GM23338 (cell line): ENCODE data around the gene PKNOX2.

Experiments
- CREB1 ChIP-seq: fragments of 250-450 bp; sonication (Bioruptor Pico); IDR thresholded peaks from 2 replicates; pipeline ENCODE4 v1.5.0; 2020; ENCODE audit warnings: low read depth, mild to moderate bottlenecking, moderate library complexity
- EZH2 ChIP-seq: fragments of 200-600 bp; sonication (generic); IDR thresholded peaks from one replicate; pipeline ENCODE4 v1.8.0; 2017; ENCODE audit warnings: antibody characterized with exemption, mild to moderate bottlenecking, low read depth; ENCODE audit not compliant: unreplicated experiment
- EZH2phosphoT487 ChIP-seq: fragments of 200-600 bp; sonication (generic); IDR thresholded peaks from one replicate; pipeline ENCODE4 v1.8.1; 2018; ENCODE audit warnings: antibody characterized with exemption; ENCODE audit not compliant: unreplicated experiment
- JUNB ChIP-seq: IDR thresholded peaks from one replicate; pipeline ENCODE4 v1.6.1; 2016; ENCODE audit warnings: antibody characterized with exemption; ENCODE audit not compliant: unreplicated experiment
- NANOG ChIP-seq: IDR thresholded peaks from 2 replicates; pipeline ENCODE4 v1.6.1; 2016; ENCODE audit warnings: antibody characterized with exemption, borderline replicate concordance
- POLR2AphosphoS5 ChIP-seq: IDR thresholded peaks from 2 replicates; pipeline ENCODE4 v1.6.1; 2016; ENCODE audit warnings: antibody characterized with exemption, low read depth
- STAT1 ChIP-seq: IDR thresholded peaks from one replicate; pipeline ENCODE4 v1.6.1; 2016; ENCODE audit warnings: antibody characterized with exemption; ENCODE audit not compliant: unreplicated experiment
- ZNF331 ChIP-seq: fragments of 250-450 bp; sonication (Bioruptor Pico); IDR thresholded peaks from 2 replicates; pipeline ENCODE4 v1.5.0; 2020; ENCODE audit warnings: low read depth, mild to moderate bottlenecking, moderate library complexity
- TF ChIP-seq, protein P1 (sequence below), 2 experiments: fragments of 200-600 bp in 1 of 2; sonication (generic) in 1 of 2; conservative IDR thresholded peaks; 2 replicates each; pipeline versions ENCODE4 v1.5.1 to v1.6.1; 2016 to 2017; ENCODE audit warnings: antibody characterized with exemption in 2 of 2, low read depth in 2 of 2, mild to moderate bottlenecking in 2 of 2, moderate library complexity in 1 of 2
- TF ChIP-seq, protein P2 (sequence below): IDR thresholded peaks from one replicate; pipeline ENCODE4 v1.6.1; 2018; ENCODE audit warnings: antibody characterized with exemption; ENCODE audit not compliant: unreplicated experiment
- TF ChIP-seq, protein P3 (sequence below): fragments of 250-450 bp; sonication (Bioruptor Pico); IDR thresholded peaks from 2 replicates; pipeline ENCODE4 v1.5.0; 2020; ENCODE audit warnings: mild to moderate bottlenecking, moderate library complexity
- TF ChIP-seq, protein P4 (sequence below): IDR thresholded peaks from 2 replicates; pipeline ENCODE4 v1.6.1; 2016; ENCODE audit warnings: antibody characterized with exemption

DNA sequence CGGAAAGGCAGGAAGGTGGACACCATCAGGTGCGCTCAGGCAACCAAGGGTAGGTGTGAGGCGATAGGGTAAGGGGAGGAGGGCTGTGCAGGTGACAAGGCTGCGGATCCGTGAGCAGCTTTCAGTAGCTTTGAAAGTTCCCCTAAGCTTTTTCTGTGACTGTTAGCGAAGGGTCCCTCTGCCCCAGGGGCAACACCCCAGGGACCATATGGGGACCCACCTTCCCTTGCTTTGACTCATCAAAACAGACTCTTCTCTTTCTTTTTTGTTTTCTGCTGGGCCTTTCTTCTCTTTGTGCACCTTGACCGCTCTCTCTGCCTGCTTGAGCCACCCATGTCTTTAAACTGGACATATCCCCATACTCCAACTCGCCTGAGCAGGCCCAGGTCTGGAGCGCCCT is 194.6 kb downstream of the PKNOX2 start:
- TF ChIP-seq, protein P1, sequence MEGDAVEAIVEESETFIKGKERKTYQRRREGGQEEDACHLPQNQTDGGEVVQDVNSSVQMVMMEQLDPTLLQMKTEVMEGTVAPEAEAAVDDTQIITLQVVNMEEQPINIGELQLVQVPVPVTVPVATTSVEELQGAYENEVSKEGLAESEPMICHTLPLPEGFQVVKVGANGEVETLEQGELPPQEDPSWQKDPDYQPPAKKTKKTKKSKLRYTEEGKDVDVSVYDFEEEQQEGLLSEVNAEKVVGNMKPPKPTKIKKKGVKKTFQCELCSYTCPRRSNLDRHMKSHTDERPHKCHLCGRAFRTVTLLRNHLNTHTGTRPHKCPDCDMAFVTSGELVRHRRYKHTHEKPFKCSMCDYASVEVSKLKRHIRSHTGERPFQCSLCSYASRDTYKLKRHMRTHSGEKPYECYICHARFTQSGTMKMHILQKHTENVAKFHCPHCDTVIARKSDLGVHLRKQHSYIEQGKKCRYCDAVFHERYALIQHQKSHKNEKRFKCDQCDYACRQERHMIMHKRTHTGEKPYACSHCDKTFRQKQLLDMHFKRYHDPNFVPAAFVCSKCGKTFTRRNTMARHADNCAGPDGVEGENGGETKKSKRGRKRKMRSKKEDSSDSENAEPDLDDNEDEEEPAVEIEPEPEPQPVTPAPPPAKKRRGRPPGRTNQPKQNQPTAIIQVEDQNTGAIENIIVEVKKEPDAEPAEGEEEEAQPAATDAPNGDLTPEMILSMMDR (conservative IDR thresholded peaks at IDR 0.05; ENCODE audit: low read depth in 2 of 2): no peak
- TF ChIP-seq EZH2 (no peak), STAT1 (no peak), POLR2AphosphoS5 (no peak), EZH2phosphoT487 (no peak), CREB1 (no peak), JUNB (no peak), ZNF331 (CRISPR knock-in tag) (no peak), NANOG (no peak)
- TF ChIP-seq, protein P2, sequence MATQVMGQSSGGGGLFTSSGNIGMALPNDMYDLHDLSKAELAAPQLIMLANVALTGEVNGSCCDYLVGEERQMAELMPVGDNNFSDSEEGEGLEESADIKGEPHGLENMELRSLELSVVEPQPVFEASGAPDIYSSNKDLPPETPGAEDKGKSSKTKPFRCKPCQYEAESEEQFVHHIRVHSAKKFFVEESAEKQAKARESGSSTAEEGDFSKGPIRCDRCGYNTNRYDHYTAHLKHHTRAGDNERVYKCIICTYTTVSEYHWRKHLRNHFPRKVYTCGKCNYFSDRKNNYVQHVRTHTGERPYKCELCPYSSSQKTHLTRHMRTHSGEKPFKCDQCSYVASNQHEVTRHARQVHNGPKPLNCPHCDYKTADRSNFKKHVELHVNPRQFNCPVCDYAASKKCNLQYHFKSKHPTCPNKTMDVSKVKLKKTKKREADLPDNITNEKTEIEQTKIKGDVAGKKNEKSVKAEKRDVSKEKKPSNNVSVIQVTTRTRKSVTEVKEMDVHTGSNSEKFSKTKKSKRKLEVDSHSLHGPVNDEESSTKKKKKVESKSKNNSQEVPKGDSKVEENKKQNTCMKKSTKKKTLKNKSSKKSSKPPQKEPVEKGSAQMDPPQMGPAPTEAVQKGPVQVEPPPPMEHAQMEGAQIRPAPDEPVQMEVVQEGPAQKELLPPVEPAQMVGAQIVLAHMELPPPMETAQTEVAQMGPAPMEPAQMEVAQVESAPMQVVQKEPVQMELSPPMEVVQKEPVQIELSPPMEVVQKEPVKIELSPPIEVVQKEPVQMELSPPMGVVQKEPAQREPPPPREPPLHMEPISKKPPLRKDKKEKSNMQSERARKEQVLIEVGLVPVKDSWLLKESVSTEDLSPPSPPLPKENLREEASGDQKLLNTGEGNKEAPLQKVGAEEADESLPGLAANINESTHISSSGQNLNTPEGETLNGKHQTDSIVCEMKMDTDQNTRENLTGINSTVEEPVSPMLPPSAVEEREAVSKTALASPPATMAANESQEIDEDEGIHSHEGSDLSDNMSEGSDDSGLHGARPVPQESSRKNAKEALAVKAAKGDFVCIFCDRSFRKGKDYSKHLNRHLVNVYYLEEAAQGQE: no peak
- TF ChIP-seq, protein P3, sequence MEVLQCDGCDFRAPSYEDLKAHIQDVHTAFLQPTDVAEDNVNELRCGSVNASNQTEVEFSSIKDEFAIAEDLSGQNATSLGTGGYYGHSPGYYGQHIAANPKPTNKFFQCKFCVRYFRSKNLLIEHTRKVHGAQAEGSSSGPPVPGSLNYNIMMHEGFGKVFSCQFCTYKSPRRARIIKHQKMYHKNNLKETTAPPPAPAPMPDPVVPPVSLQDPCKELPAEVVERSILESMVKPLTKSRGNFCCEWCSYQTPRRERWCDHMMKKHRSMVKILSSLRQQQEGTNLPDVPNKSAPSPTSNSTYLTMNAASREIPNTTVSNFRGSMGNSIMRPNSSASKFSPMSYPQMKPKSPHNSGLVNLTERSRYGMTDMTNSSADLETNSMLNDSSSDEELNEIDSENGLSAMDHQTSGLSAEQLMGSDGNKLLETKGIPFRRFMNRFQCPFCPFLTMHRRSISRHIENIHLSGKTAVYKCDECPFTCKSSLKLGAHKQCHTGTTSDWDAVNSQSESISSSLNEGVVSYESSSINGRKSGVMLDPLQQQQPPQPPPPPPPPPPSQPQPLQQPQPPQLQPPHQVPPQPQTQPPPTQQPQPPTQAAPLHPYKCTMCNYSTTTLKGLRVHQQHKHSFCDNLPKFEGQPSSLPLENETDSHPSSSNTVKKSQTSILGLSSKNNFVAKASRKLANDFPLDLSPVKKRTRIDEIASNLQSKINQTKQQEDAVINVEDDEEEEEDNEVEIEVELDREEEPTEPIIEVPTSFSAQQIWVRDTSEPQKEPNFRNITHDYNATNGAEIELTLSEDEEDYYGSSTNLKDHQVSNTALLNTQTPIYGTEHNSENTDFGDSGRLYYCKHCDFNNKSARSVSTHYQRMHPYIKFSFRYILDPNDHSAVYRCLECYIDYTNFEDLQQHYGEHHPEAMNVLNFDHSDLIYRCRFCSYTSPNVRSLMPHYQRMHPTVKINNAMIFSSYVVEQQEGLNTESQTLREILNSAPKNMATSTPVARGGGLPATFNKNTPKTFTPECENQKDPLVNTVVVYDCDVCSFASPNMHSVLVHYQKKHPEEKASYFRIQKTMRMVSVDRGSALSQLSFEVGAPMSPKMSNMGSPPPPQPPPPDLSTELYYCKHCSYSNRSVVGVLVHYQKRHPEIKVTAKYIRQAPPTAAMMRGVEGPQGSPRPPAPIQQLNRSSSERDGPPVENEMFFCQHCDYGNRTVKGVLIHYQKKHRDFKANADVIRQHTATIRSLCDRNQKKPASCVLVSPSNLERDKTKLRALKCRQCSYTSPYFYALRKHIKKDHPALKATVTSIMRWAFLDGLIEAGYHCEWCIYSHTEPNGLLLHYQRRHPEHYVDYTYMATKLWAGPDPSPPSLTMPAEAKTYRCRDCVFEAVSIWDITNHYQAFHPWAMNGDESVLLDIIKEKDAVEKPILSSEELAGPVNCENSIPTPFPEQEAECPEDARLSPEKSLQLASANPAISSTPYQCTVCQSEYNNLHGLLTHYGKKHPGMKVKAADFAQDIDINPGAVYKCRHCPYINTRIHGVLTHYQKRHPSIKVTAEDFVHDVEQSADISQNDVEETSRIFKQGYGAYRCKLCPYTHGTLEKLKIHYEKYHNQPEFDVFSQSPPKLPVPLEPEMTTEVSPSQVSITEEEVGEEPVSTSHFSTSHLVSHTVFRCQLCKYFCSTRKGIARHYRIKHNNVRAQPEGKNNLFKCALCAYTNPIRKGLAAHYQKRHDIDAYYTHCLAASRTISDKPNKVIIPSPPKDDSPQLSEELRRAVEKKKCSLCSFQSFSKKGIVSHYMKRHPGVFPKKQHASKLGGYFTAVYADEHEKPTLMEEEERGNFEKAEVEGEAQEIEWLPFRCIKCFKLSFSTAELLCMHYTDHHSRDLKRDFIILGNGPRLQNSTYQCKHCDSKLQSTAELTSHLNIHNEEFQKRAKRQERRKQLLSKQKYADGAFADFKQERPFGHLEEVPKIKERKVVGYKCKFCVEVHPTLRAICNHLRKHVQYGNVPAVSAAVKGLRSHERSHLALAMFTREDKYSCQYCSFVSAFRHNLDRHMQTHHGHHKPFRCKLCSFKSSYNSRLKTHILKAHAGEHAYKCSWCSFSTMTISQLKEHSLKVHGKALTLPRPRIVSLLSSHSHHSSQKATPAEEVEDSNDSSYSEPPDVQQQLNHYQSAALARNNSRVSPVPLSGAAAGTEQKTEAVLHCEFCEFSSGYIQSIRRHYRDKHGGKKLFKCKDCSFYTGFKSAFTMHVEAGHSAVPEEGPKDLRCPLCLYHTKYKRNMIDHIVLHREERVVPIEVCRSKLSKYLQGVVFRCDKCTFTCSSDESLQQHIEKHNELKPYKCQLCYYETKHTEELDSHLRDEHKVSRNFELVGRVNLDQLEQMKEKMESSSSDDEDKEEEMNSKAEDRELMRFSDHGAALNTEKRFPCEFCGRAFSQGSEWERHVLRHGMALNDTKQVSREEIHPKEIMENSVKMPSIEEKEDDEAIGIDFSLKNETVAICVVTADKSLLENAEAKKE (CRISPR knock-in tag): no peak
- TF ChIP-seq, protein P4, sequence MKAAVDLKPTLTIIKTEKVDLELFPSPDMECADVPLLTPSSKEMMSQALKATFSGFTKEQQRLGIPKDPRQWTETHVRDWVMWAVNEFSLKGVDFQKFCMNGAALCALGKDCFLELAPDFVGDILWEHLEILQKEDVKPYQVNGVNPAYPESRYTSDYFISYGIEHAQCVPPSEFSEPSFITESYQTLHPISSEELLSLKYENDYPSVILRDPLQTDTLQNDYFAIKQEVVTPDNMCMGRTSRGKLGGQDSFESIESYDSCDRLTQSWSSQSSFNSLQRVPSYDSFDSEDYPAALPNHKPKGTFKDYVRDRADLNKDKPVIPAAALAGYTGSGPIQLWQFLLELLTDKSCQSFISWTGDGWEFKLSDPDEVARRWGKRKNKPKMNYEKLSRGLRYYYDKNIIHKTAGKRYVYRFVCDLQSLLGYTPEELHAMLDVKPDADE: no peak
